ENCODE data around the gene AQP3.
"Not testable (repeated sequence)": the region's sequence is repeated elsewhere in the genome, so short reads cannot be mapped to it uniquely, and the experiment has no call there.

Gene AQP3

GRCh38 chr9:33408087-33408486 is 39.3 kb downstream of the AQP3 start:
- DNase-seq (ENCODE audit: low spot score) = no peak

- no peak for DNase-seq (ENCODE audit: low spot score)
Observed at GRCh38 chr9:33407061-33407460, 40.3 kb downstream of the AQP3 start.

- DNase-seq (ENCODE audit: low spot score) = no peak
Observed at GRCh38 chr9:33404788-33405362, 42.5 kb downstream of the AQP3 start.

- DNase-seq (ENCODE audit: low spot score) = no peak
Observed at GRCh38 chr9:33403941-33404787, 43.2 kb downstream of the AQP3 start.

GRCh38 chr9:33402371-33402770 is 45.0 kb downstream of the AQP3 start, which contains the start of gene AQP7:
Gene AQP7, minus strand, starts transcription at chr9:33402568. Its CDS starts 1,306 bp downstream, at chr9:33401262.
- not testable (repeated sequence) for DNase-seq (ENCODE audit: low spot score)

- DNase-seq (ENCODE audit: low spot score) = not testable (repeated sequence)
Observed at GRCh38 chr9:33401809-33402208, 45.6 kb downstream of the AQP3 start.

- DNase-seq (ENCODE audit: low spot score) = not testable (repeated sequence)
Observed at GRCh38 chr9:33399047-33399446, 48.3 kb downstream of the AQP3 start.

- DNase-seq (ENCODE audit: low spot score) = not testable (repeated sequence)
Observed at GRCh38 chr9:33397801-33398200, 49.6 kb downstream of the AQP3 start.

- DNase-seq (ENCODE audit: low spot score) = not testable (repeated sequence)
Observed at GRCh38 chr9:33395159-33395879, 52.1 kb downstream of the AQP3 start.

- DNase-seq (ENCODE audit: low spot score) = not testable (repeated sequence)
Observed at GRCh38 chr9:33393986-33394385, 53.4 kb downstream of the AQP3 start.

GRCh38 chr9:33393581-33393980 is 53.8 kb downstream of the AQP3 start:
- DNase-seq (ENCODE audit: low spot score) = no peak

GRCh38 chr9:33392591-33393021 is 54.8 kb downstream of the AQP3 start:
- not testable (repeated sequence) for DNase-seq (ENCODE audit: low spot score)
